Measurements from ENCODE around the gene KLC4. TPM values are rescaled to one million over a fixed set of nuclear protein-coding genes. Genes with fewer than 3 reads are reported as not detected.

The KLC4 gene
- total and polyA plus RNA-seq, 9 of the 15 experiments (the other 6 are each of a cell fraction or from before 2014, with no cell fraction given) = 1.7 to 16.2 (median 7.7) TPM

GRCh38 chr6:43088654-43089056 is 29.2 kb downstream of the KLC4 start:
- no TSS peak for BruUV-seq (replicated peaks)
- H3K36me3 ChIP-seq (ENCODE audit: control insufficient read depth, insufficient read depth, low read length) = no peaks in the 10 kb centered on the region
- ChIA-PET POLR2A (interaction anchor here (0.6 to 1.6 kb wide), 2 partner anchors 8 to 28 kb away, joined by 3 to 5 read pairs; no protein-coding TSS in a partner anchor), CTCF (ENCODE audit: low intra/inter-chr PET ratio) (no interaction called here)
- H2AFZ ChIP-seq (ENCODE audit: low read depth, low read length) = no peak overlapping the region
- no peak overlapping the region for H3K9ac ChIP-seq (ENCODE audit: insufficient read depth in 1 of 2, low read depth in 2 of 2, low read length in 2 of 2)
- no peak for FAIRE-seq
- no peak for ATAC-seq
- no peak overlapping the region for H3K4me2 ChIP-seq (ENCODE audit: insufficient read depth, low read length)
- no peaks in the 10 kb centered on the region for H4K20me1 ChIP-seq (replicated peaks; ENCODE audit: control insufficient read depth, insufficient read depth, low read length)
- H3K4me1 ChIP-seq (replicated peaks in 1 of 2; ENCODE audit: control insufficient read depth in 2 of 2, insufficient read depth in 2 of 2, low read length in 2 of 2) = no peaks in the 10 kb centered on the region; a peak in 2 of 5 replicates
- peaks cover 0 to 5% of the 10 kb centered on the region in 2 experiments; a peak in 3 of 5 replicates for H3K27me3 ChIP-seq (ENCODE audit: control insufficient read depth in 2 of 2, insufficient read depth in 2 of 2, low read length in 2 of 2)
- H3K9me1 ChIP-seq (ENCODE audit: control insufficient read depth, insufficient read depth, low read length) = peaks cover 3% of the 10 kb centered on the region
- no peak for DNase-seq (ENCODE audit: extremely low read depth in 1 of 4, low spot score in 3 of 4)
- TF ChIP-seq HOMEZ (CRISPR knock-in tag; IDR thresholded peaks at IDR 0.05) (no peak), ZC3H11A (IDR thresholded peaks at IDR 0.05; ENCODE audit: low read depth, low read length) (peak; percentile 82; the same call in 1 of the 2 replicates)
- intact Hi-C loops (cut with micrococcal nuclease) = no loop called here
- in situ Hi-C loops (cut with MboI) = no loop called here
- no peaks in the 10 kb centered on the region for H3K9me3 ChIP-seq (replicated peaks; ENCODE audit: control insufficient read depth, insufficient read depth, low read depth, low read length)
- H3K27ac ChIP-seq (ENCODE audit: extremely low read depth, low read depth, low read length) = no peak overlapping the region
- H3K4me3 ChIP-seq = no peak overlapping the region
- 42% methylated on average over 4 of the region's 4 CpGs for WGBS (ENCODE audit: insufficient coverage, low coverage, missing lambda C conversion rate)
- no peaks in the 10 kb centered on the region for H3K79me2 ChIP-seq (ENCODE audit: control insufficient read depth, insufficient read depth, low read length)

GRCh38 chr6:43089467-43089866 is 30.0 kb downstream of the KLC4 start:
- WGBS (ENCODE audit: insufficient coverage, low coverage, missing lambda C conversion rate) = 34% methylated on average over 4 of the region's 4 CpGs
- ATAC-seq = no peak
- Histone ChIP-seq H3K4me3 (no peak overlapping the region), H2AFZ (ENCODE audit: low read depth, low read length) (0 out of 2 replicates have a peak overlapping the region, but pooled peaks have one; percentile 6), H3K27me3 (ENCODE audit: control insufficient read depth in 2 of 2, insufficient read depth in 2 of 2, low read length in 2 of 2) (peaks cover 0 to 3% of the 10 kb centered on the region in 2 experiments; a peak in 2 of 5 replicates), H3K9ac (ENCODE audit: insufficient read depth in 1 of 2, low read depth in 2 of 2, low read length in 2 of 2) (no peak overlapping the region), H3K79me2 (ENCODE audit: control insufficient read depth, insufficient read depth, low read length) (no peaks in the 10 kb centered on the region), H3K27ac (ENCODE audit: extremely low read depth, low read depth, low read length) (no peak overlapping the region), H3K4me1 (replicated peaks in 1 of 2; ENCODE audit: control insufficient read depth in 2 of 2, insufficient read depth in 2 of 2, low read length in 2 of 2) (peaks cover 3 to 4% of the 10 kb centered on the region in 2 experiments; a peak in 3 of 5 replicates), H3K9me1 (ENCODE audit: control insufficient read depth, insufficient read depth, low read length) (peaks cover 3% of the 10 kb centered on the region), H3K9me3 (replicated peaks; ENCODE audit: control insufficient read depth, insufficient read depth, low read depth, low read length) (no peaks in the 10 kb centered on the region), H3K4me2 (ENCODE audit: insufficient read depth, low read length) (no peak overlapping the region), H3K36me3 (ENCODE audit: control insufficient read depth, insufficient read depth, low read length) (no peaks in the 10 kb centered on the region), H4K20me1 (replicated peaks; ENCODE audit: control insufficient read depth, insufficient read depth, low read length) (no peaks in the 10 kb centered on the region)
- no TSS peak for BruUV-seq (replicated peaks)
- TF ChIP-seq KAT2B (IDR thresholded peaks at IDR 0.05; ENCODE audit: low read depth, low read length) (no peak), ERF (CRISPR knock-in tag; IDR thresholded peaks at IDR 0.05) (no peak), BMI1 (IDR thresholded peaks at IDR 0.05; ENCODE audit: low read length) (no peak), NFRKB (IDR thresholded peaks at IDR 0.05; ENCODE audit: low read depth) (no peak), HOMEZ (CRISPR knock-in tag; IDR thresholded peaks at IDR 0.05) (no peak), SRSF7 (optimal IDR thresholded peaks at IDR 0.05; ENCODE audit: low read depth, low read length) (no peak), ATF3 (IDR thresholded peaks at IDR 0.05) (no peak), ATF3 (CRISPR knock-in tag; conservative IDR thresholded peaks at IDR 0.05) (no peak)
- in situ Hi-C loops (cut with MboI) = no loop called here
- ChIA-PET CTCF (ENCODE audit: low intra/inter-chr PET ratio) (no interaction called here), POLR2A (interaction anchor here (0.6 to 1.6 kb wide), 5 partner anchors 29 to 1175 kb away, joined by 3 to 5 read pairs (median 3); no protein-coding TSS in a partner anchor)
- intact Hi-C loops (cut with micrococcal nuclease) = no loop called here
- FAIRE-seq = no peak
- no peak for DNase-seq (ENCODE audit: extremely low read depth in 1 of 4, low spot score in 3 of 4)
